HG02981 (cell line): ENCODE measurements around the gene MCL1.

Experiments used
- ATAC-seq: cut with Tn5 transposase; IDR thresholded peaks from one replicate; pipeline ENCODE4 v1.9.1; 2021; ENCODE audit warnings: mild to moderate bottlenecking, moderate library complexity; ENCODE audit not compliant: unreplicated experiment

The MCL1 gene

DNA sequence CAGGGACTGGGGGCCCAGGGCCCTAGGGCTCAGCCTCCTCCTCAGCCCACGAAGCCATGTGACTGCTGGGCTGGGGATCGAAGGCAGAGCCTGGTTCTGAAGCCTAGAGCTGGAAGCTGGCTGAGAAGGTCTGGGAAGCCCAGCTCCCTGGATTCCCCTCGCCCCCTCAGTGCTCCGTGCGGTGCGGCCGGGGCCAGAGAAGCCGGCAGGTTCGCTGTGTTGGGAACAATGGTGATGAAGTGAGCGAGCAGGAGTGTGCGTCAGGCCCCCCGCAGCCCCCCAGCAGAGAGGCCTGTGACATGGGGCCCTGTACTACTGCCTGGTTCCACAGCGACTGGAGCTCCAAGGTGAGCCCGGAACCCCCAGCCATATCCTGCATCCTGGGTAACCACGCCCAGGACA, 21.1 kb downstream of the MCL1 start:
- ATAC-seq, result no peak

GRCh38 chr1:150557813-150558212, 21.6 kb downstream of the MCL1 start:
- no peak for ATAC-seq

GRCh38 chr1:150557065-150557600, 22.3 kb downstream of the MCL1 start:
- no peak for ATAC-seq

GRCh38 chr1:150555971-150556865, 23.2 kb downstream of the MCL1 start:
- ATAC-seq, result no peak

GRCh38 chr1:150555198-150555970, 24.0 kb downstream of the MCL1 start:
- ATAC-seq, result no peak

- ATAC-seq, result no peak
Observed at GRCh38 chr1:150554086-150554452, 25.3 kb downstream of the MCL1 start.

- no peak for ATAC-seq
Observed at GRCh38 chr1:150553392-150554085, 25.9 kb downstream of the MCL1 start.

DNA sequence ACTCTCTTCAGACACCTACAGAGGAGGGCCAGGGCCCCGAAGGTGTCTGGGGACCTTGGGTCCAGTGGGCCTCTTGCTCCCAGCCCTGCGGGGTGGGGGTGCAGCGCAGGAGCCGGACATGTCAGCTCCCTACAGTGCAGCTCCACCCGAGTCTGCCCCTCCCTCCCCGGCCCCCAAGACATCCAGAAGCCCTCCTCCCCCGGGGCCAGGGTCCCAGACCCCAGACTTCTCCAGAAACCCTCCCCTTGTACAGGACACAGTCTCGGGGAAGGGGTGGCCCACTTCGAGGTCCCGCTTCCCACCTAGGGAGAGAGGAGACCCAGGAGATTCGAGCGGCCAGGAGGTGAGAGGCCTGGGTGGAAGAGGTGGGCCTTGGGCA, 26.5 kb downstream of the MCL1 start:
- ATAC-seq, result no peak

- ATAC-seq, result no peak
Observed at GRCh38 chr1:150552128-150552910, 27.1 kb downstream of the MCL1 start.

GRCh38 chr1:150551784-150552127, 27.7 kb downstream of the MCL1 start:
- no peak for ATAC-seq

GRCh38 chr1:150551051-150551783, 28.2 kb downstream of the MCL1 start:
- no peak for ATAC-seq

DNA sequence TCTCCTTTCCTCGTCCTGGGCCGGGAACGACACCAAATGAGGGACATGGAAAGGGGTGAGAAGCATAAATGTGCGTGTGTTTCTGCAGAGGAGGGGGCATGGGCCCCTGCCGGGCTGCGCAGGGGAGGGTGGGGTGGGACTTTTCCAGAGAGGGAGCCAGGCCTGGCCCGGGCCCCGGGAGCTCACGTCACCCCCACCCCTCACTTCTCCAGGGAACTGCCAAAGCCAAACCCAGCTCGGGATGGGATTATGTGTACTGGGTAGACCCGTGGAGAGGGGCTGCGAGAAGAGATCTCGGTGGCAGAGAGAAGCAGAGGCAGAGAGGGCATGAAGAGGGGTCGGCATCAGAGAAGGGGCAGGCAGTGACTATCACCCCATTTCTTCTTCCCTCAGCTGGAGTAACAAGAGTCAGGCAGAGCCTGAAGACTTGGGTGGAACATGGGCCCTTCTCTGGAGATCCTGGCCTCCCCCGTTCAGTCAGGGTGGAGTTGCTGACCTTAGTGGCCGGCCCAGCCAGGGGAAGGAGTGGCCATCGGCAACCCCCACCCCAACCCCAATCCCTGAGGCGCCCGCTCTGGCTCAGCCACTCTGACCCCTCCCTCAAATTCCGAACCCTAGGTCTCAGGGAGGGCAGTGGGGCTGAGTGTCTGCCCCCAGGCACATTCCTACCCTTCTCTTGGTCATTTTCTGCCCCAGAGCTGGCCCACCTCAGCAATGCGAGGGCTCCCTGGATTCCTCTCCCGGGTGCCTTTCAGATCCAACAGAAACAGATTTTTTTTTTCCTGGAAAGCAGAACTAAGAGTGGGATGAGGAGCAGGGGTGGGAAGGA, 29.0 kb downstream of the MCL1 start:
- ATAC-seq, result no peak

DNA sequence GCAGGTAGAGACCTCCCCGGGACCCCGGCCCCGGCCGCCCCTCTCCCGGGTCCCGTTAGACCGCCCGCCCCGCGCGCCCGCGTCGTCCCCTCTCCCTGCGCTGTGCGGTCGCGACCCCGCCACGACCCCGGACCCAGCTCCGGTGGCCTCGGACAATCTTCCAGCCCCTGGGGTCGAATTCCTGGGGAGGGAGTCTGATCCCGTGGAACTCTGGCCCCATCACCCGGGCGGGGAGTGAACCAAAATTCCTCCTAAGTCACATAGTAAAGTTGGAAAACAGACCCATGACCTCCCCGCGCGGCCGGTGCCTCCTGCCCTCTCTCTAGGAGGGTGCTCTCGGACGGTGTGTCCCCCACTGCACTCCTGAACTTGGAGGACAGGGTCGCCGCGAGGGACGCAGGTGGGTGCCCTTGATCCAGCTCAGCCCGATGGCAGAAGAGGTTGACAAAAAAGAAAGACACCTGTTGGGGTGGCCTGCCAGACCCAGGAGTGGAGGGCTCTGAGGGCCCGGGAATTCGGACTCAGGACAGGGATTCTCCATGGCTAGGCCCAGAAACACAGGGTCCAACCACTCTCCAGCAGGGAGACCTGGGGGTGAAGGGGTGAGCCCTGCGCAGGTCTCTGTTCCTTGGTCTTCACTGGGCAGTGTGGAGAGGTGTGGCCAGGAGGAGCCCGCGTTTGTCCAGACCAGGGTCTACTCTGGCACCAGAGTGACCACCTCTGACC, 29.8 kb downstream of the MCL1 start:
- no peak for ATAC-seq

GRCh38 chr1:150548632-150549495, 30.5 kb downstream of the MCL1 start, which contains the start of gene ADAMTSL4:
Gene ADAMTSL4 (plus strand): TSS chr1:150549408. CDS start chr1:150552289, 2,881 bp downstream.
- ATAC-seq, result no peak

GRCh38 chr1:150548324-150548631, 31.1 kb downstream of the MCL1 start:
- ATAC-seq, result no peak

GRCh38 chr1:150546294-150546937, 33.0 kb downstream of the MCL1 start:
- ATAC-seq, result no peak

DNA sequence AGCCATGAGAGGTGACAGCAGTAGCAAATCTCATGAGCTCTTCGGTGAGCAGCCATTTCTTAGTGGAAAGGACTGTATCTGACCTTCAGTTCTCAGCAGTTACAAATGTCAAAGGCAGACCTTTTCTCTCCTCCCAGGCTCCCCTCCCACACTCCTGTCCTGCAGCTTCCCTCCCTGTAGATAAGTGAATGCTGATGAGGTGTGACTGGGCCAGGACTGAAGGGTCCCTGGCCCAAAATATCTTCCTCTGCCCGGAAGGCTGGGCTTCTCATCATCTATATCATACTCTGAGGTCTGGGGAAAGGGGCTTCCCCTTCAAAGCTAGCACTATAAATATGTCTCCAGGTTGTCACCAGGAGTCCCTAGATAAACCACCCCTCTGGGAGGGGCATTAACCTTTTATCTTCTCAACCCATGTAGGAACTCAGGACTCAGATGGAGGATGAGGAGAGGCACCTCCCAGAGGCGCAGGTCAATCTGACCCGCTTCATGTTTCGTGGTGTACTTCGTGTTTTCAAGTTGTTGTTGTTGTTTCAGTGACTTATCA, 33.9 kb downstream of the MCL1 start:
- ATAC-seq, result no peak
